Lower lobe of right lung (tissue), 2 donors: ENCODE results near the gene DHX9. TPM values are rescaled to one million over a fixed set of nuclear protein-coding genes. Genes with fewer than 3 reads are reported as not detected.

Experiments
- ATAC-seq, 2 donors: fragments of 200-7000 bp; cut with Tn5 transposase; one replicate each; pipeline ENCODE4 v1.9.1; 2020 to 2022; ENCODE audit warnings: mild to moderate bottlenecking in 2 of 2, moderate library complexity in 2 of 2
- DNase-seq: peaks from one replicate; pipeline ENCODE4 v3.0.0-alpha.2; 2020
- H3K27ac ChIP-seq: fragments of 200-600 bp; one replicate; pipeline ENCODE4 v1.8.0; 2022
- H3K27me3 ChIP-seq: fragments of 200-600 bp; one replicate; pipeline ENCODE4 v1.8.0; 2022; ENCODE audit warnings: low read depth
- H3K36me3 ChIP-seq: fragments of 200-600 bp; one replicate; pipeline ENCODE4 v1.8.0; 2022; ENCODE audit warnings: mild to moderate bottlenecking
- H3K4me1 ChIP-seq: fragments of 200-600 bp; one replicate; pipeline ENCODE4 v1.8.0; 2022
- H3K4me3 ChIP-seq: fragments of 200-600 bp; one replicate; pipeline ENCODE4 v1.8.0; 2022; ENCODE audit warnings: mild to moderate bottlenecking
- H3K9me3 ChIP-seq: fragments of 200-600 bp; one replicate; pipeline ENCODE4 v1.8.0; 2022
- intact Hi-C: fragments of 100-400 bp; cut with DNase I; formaldehyde crosslinking; loops from one replicate; pipeline ENCODE4 v1.11.0; 2022
- total RNA-seq: library from RNA; stranded (reverse); fragmentation: NEBNext Ultra II Directional; extraction: Animal tissue kit (Norgen Biotek cat#: 25700); gene quantifications from one replicate; pipeline ENCODE4 v1.2.1, GENCODE V29; 2021
- TF ChIP-seq, protein P1 (sequence below): fragments of 200-600 bp; IDR thresholded peaks from one replicate; pipeline ENCODE4 v1.8.0; 2022; ENCODE audit warnings: antibody characterized with exemption, mild to moderate bottlenecking
- donor health status: DM: no; HTN: yes; CAD: no; lungs with severe emphysema.

DHX9 gene
- total RNA-seq, 1 donor from 2014 or later: 121 TPM

DNA sequence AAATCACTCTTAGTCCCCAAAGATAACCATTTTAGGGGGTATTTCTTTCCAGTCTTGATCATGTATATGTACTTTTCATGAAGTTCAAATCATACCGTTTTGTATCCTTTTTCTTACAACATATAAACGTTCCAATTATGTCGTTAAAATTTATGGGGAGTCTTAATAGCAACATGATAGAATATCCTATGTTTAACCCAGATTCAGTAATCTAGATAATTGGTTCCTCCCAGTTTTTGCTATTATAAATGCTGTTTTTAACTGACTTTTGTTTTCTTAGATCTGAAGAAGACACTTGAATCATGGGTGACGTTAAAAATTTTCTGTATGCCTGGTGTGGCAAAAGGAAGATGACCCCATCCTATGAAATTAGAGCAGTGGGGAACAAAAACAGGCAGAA lies 3.1 kb downstream of the DHX9 start:
- ATAC-seq (no peak), DNase-seq (no peak)
- peaks cover 53% of the 10 kb centered on the region for H3K4me1 ChIP-seq
- peaks cover 48% of the 10 kb centered on the region for H3K36me3 ChIP-seq
- no peaks in the 10 kb centered on the region for H3K9me3 ChIP-seq
- H3K27me3 ChIP-seq: no peaks in the 10 kb centered on the region
- TF ChIP-seq, protein P1, sequence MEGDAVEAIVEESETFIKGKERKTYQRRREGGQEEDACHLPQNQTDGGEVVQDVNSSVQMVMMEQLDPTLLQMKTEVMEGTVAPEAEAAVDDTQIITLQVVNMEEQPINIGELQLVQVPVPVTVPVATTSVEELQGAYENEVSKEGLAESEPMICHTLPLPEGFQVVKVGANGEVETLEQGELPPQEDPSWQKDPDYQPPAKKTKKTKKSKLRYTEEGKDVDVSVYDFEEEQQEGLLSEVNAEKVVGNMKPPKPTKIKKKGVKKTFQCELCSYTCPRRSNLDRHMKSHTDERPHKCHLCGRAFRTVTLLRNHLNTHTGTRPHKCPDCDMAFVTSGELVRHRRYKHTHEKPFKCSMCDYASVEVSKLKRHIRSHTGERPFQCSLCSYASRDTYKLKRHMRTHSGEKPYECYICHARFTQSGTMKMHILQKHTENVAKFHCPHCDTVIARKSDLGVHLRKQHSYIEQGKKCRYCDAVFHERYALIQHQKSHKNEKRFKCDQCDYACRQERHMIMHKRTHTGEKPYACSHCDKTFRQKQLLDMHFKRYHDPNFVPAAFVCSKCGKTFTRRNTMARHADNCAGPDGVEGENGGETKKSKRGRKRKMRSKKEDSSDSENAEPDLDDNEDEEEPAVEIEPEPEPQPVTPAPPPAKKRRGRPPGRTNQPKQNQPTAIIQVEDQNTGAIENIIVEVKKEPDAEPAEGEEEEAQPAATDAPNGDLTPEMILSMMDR: no peak
- no peak overlapping the region for H3K27ac ChIP-seq
- intact Hi-C loops: no loop called here
- H3K4me3 ChIP-seq: no peak overlapping the region

DNA sequence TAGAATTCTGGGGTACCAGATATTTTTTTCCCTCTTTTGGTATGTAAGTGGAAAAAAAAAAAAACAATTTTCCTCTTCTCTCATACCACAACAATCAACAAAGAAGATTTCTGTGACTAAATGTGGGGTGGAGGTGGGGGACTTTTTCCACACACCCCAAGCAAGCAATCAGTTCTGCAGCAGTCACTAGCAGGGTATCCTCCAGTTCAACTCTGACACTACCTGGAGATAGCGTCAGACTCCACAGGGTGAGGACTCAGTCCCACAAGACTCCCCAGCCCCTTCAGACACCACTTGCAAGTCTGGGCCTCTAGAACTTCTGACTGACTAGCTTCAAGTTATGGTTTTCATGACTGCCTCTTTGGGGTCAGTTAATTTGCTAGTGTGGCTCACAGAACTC lies 6.2 kb downstream of the DHX9 start:
- Histone ChIP-seq H3K27me3 (no peaks in the 10 kb centered on the region), H3K4me3 (no peak overlapping the region), H3K27ac (no peak overlapping the region), H3K36me3 (peaks cover 79% of the 10 kb centered on the region), H3K9me3 (no peaks in the 10 kb centered on the region), H3K4me1 (peaks cover 45% of the 10 kb centered on the region)
- TF ChIP-seq, protein P1: no peak
- DNase-seq (no peak), ATAC-seq (no peak)
- intact Hi-C loops: no loop called here

DNA sequence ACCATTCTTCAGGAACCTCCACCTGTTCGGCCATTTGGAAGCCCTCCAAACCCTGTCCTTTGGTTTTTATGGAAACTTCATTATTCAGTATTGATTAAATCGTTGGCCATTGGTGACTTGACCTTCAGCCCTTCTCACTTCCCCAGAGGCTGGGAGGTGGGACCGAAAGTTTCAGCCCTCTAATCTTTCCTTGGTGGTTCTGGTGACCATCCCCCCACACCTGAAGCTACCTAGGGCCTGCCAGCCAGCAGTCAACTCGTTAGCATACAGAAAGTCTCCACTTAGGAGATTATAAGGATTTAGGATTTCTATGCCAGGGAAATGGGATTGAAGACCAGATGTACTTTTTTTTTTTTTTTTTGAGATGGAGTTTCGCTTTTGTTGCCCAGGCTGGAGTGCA lies 6.7 kb downstream of the DHX9 start:
- TF ChIP-seq, protein P1: no peak
- intact Hi-C loops: no loop called here
- ATAC-seq: no peak
- no peak for DNase-seq
- Histone ChIP-seq H3K4me1 (peaks cover 40% of the 10 kb centered on the region), H3K4me3 (no peak overlapping the region), H3K27ac (no peak overlapping the region), H3K9me3 (no peaks in the 10 kb centered on the region), H3K27me3 (no peaks in the 10 kb centered on the region), H3K36me3 (peaks cover 84% of the 10 kb centered on the region)

DNA sequence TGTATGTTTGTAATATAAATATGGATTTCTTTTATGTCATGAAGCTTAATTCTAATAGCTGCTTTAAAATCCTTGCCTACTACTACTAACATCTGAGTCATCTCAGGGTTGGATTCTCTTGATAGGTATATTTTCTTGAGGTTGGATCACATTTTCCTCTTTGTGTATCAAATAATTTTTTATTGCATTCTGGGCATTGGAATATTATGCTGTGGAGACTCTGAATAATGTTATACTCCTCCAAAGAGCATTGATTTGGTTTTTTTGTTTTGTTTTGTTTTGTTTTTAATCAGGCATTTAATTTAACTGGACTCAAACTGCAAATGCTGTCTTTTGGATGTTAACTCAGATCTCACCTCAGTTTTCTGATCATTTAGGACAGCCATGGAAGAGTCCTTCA lies 8.0 kb downstream of the DHX9 start:
- no peaks in the 10 kb centered on the region for H3K9me3 ChIP-seq
- peaks cover 27% of the 10 kb centered on the region for H3K4me1 ChIP-seq
- DNase-seq (no peak), ATAC-seq (no peak)
- no peaks in the 10 kb centered on the region for H3K27me3 ChIP-seq
- intact Hi-C loops: no loop called here
- H3K36me3 ChIP-seq: peaks cover 96% of the 10 kb centered on the region
- no peak overlapping the region for H3K27ac ChIP-seq
- no peak overlapping the region for H3K4me3 ChIP-seq
- TF ChIP-seq, protein P1: no peak

DNA sequence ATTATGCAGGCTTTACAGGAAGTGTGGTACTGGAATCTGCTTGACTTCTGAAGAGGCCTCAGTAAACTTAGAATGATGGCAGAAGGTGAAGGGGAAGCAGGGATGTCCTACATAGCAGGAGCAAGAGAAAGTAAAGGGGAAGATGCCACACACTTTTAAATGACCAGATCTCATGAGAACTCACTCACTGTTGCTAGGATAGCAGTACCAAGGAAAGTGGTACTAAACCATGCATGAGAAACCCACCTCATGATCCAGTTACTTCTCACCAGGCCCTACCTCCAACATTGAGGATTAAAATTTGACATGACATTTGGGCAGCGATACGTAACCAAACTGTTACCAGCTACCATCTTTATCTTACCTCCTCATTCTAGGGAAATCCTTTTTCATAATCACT lies 9.6 kb downstream of the DHX9 start:
- H3K4me1 ChIP-seq: peaks cover 11% of the 10 kb centered on the region
- H3K27ac ChIP-seq: no peak overlapping the region
- no peaks in the 10 kb centered on the region for H3K27me3 ChIP-seq
- TF ChIP-seq, protein P1: no peak
- intact Hi-C loops: no loop called here
- no peak overlapping the region for H3K4me3 ChIP-seq
- DNase-seq (no peak), ATAC-seq (no peak)
- no peaks in the 10 kb centered on the region for H3K9me3 ChIP-seq
- H3K36me3 ChIP-seq: peaks cover 100% of the 10 kb centered on the region

DNA sequence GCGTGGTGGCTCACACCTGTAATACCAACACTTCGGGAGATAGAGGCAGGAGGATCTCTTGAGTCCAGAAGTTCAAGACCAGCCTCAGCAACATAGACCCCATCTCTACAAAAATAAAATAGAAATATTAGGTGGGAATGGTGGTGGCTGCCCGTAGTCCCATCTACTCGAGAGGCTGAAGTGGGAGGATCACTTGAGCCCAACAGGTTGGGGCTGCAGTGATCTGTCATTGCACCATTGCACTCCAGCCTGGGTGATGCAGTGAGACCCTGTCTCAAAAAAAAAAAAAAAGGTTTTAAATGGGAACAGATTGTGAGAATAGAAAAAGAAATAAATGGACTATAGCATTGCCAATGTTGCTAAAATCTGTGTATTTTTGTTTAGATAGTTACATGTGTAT lies 11.2 kb downstream of the DHX9 start:
- no peak overlapping the region for H3K4me3 ChIP-seq
- H3K27ac ChIP-seq: no peak overlapping the region
- intact Hi-C loops: no loop called here
- H3K9me3 ChIP-seq: no peaks in the 10 kb centered on the region
- TF ChIP-seq, protein P1: no peak
- no peak for ATAC-seq
- peaks cover 100% of the 10 kb centered on the region for H3K36me3 ChIP-seq
- DNase-seq: no peak
- no peaks in the 10 kb centered on the region for H3K27me3 ChIP-seq
- H3K4me1 ChIP-seq: no peaks in the 10 kb centered on the region
